Prostate gland (tissue), 2 donors: ENCODE data around the gene FANCD2OS. TPM values are rescaled to one million over a fixed set of nuclear protein-coding genes. Genes with fewer than 3 reads are reported as not detected.
"Not testable (repeated sequence)": the region's sequence is repeated elsewhere in the genome, so short reads cannot be mapped to it uniquely, and the experiment has no call there.

Experiments
- DNase-seq: peaks from one replicate; pipeline ENCODE4 v3.0.0-alpha.2; 2019; ENCODE audit warnings: low spot score
- H3K27ac ChIP-seq, 2 donors: fragments of 200-600 bp; sonication (generic); 2 replicates each; pipeline ENCODE4 v1.5.1; 2017 to 2019
- H3K27me3 ChIP-seq: fragments of 200-600 bp; sonication (generic); replicated peaks from 2 replicates; pipeline ENCODE4 v1.5.1; 2019; ENCODE audit not compliant: insufficient read depth
- H3K36me3 ChIP-seq, 2 donors: fragments of 200-600 bp; sonication (generic); 1 replicate in 1 of 2; 2 replicates in 1 of 2; pipeline versions ENCODE4 v1.5.1 to v1.8.1; 2017 to 2019
- H3K4me1 ChIP-seq: fragments of 200-600 bp; sonication (generic); replicated peaks from 2 replicates; pipeline ENCODE4 v1.5.1; 2019
- H3K4me3 ChIP-seq, 2 donors: fragments of 200-600 bp; sonication (generic); 2 replicates each; pipeline ENCODE4 v1.5.1; 2017 to 2019
- H3K9me3 ChIP-seq: fragments of 200-600 bp; sonication (generic); 2 replicates; pipeline ENCODE4 v1.5.1; 2017
- POLR2A ChIP-seq: fragments of 450-650 bp; IDR thresholded peaks from one replicate; pipeline ENCODE4 v1.6.1; 2016; ENCODE audit warnings: antibody characterized with exemption, mild to moderate bottlenecking
- POLR2AphosphoS5 ChIP-seq: sonication (generic); formaldehyde crosslinking; IDR thresholded peaks from one replicate; pipeline ENCODE4 v1.6.1; 2017; ENCODE audit warnings: antibody characterized with exemption
- WGBS: methylation state at CpG from one replicate; pipeline ENCODE4 v1.1.5; 2018; 5-methylcytosine and 5-hydroxymethylcytosine counted together
- intact Hi-C: fragments of 100-400 bp; cut with DNase I; formaldehyde crosslinking; loops from one replicate; pipeline ENCODE4 v1.14.2; 2022
- total RNA-seq, 2 donors: library from RNA; depleted of rRNA; stranded (reverse); fragments of >200 nt; gene quantifications; one replicate each; pipeline ENCODE4 v1.1.0, GENCODE V29; 2016
- TF ChIP-seq, protein P1 (sequence below), 4 experiments: fragments of 200-600 bp in 2 of 4; fragments of 450-650 bp in 2 of 4; sonication (generic) in 2 of 4; IDR thresholded peaks; 1 replicate in 3 of 4; 2 replicates in 1 of 4; pipeline ENCODE4 v1.5.1; 2016 to 2019; ENCODE audit warnings: antibody characterized with exemption in 4 of 4, mild to moderate bottlenecking in 2 of 4, moderate library complexity in 2 of 4

FANCD2OS gene
- total RNA-seq, 2 donors from 2014 or later, result 1.1 to 2.3 TPM

DNA sequence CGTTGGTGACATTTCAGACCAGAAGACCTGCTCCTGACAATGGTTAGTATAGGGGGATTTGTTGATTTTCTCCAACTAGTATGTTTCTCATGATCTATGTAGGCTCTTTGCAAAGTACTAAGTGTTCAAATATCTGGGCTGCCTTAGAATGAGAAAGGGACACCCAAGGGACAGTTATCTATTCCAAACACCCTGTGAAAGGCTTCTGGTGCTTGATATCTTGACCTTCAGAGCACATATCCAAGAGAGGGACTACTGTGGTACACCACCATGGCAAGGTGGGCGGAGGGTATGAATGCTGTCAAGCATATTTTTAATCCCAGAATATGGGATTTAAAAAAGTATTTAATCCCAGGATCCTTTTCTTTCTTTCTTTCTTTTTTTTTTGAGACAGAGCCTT lies 1.1 kb downstream of the FANCD2OS start:
- 88% methylated on average over 2 of the region's 2 CpGs for WGBS
- TF ChIP-seq POLR2A (no peak), POLR2AphosphoS5 (no peak)
- TF ChIP-seq, protein P1, sequence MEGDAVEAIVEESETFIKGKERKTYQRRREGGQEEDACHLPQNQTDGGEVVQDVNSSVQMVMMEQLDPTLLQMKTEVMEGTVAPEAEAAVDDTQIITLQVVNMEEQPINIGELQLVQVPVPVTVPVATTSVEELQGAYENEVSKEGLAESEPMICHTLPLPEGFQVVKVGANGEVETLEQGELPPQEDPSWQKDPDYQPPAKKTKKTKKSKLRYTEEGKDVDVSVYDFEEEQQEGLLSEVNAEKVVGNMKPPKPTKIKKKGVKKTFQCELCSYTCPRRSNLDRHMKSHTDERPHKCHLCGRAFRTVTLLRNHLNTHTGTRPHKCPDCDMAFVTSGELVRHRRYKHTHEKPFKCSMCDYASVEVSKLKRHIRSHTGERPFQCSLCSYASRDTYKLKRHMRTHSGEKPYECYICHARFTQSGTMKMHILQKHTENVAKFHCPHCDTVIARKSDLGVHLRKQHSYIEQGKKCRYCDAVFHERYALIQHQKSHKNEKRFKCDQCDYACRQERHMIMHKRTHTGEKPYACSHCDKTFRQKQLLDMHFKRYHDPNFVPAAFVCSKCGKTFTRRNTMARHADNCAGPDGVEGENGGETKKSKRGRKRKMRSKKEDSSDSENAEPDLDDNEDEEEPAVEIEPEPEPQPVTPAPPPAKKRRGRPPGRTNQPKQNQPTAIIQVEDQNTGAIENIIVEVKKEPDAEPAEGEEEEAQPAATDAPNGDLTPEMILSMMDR (IDR thresholded peaks at IDR 0.05), result no peak
- H3K4me3 ChIP-seq, result no peak overlapping the region
- H3K36me3 ChIP-seq, result no peaks in the 10 kb centered on the region
- H3K27me3 ChIP-seq, result no peaks in the 10 kb centered on the region
- no peak overlapping the region for H3K27ac ChIP-seq
- intact Hi-C loops, result no loop called here
- no peaks in the 10 kb centered on the region for H3K4me1 ChIP-seq
- H3K9me3 ChIP-seq, result no peaks in the 10 kb centered on the region
- DNase-seq, result no peak

DNA sequence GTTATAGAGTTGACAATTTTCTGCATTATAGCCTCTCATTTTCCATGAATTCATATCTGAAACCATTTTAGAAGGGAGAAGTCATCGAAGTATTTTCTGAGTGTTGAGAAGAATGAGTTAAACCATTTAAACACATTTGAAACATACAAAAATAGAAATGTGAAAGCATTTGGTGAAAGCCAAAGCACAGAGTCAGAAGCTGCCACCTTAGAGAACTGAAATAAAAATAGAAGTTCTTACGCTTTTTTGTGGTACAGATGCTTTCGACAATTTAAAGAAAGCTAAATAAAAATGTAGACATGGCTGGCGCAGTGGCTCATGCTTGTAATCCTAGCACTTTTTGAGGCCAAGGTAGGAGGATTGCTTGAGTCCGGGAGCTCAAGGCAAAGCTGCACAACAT lies 9.0 kb downstream of the FANCD2OS start:
- Histone ChIP-seq H3K9me3 (no peaks in the 10 kb centered on the region), H3K36me3 (no peaks in the 10 kb centered on the region), H3K27me3 (no peaks in the 10 kb centered on the region), H3K4me1 (no peaks in the 10 kb centered on the region), H3K4me3 (no peak overlapping the region), H3K27ac (no peak overlapping the region)
- intact Hi-C loops, result no loop called here
- 96% methylated on average over 5 of the region's 5 CpGs for WGBS
- TF ChIP-seq POLR2AphosphoS5, result no peak
- no peak for TF ChIP-seq POLR2A
- TF ChIP-seq, protein P1 (IDR thresholded peaks at IDR 0.05), result no peak
- DNase-seq, result no peak

DNA sequence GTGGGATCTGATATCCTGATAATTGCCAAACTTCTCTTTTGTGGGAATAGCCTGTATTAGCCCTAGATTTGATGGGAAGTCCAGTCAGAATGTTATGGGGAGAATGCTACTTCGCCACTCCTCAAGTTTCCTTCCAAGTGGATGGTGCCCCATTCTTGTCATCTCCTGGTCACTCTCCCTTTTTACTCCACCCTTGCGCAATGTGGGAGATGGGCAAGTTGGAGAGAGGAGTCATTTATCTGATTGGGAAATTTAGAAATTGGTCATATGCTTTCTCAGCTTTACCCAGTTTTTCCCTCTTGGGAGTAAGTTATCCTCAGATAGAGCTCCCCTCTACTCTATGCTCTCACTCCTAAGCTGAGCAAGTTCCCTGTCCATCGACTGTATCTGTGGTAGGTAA lies 14.4 kb downstream of the FANCD2OS start:
- 95% methylated on average over 3 of the region's 3 CpGs for WGBS
- H3K36me3 ChIP-seq, result no peaks in the 10 kb centered on the region
- TF ChIP-seq, protein P1 (IDR thresholded peaks at IDR 0.05), result no peak
- TF ChIP-seq POLR2AphosphoS5 (no peak), POLR2A (no peak)
- DNase-seq, result no peak
- H3K9me3 ChIP-seq, result no peaks in the 10 kb centered on the region
- no peak overlapping the region for H3K27ac ChIP-seq
- H3K4me1 ChIP-seq, result no peaks in the 10 kb centered on the region
- H3K27me3 ChIP-seq, result no peaks in the 10 kb centered on the region
- H3K4me3 ChIP-seq, result no peak overlapping the region
- intact Hi-C loops, result no loop called here

DNA sequence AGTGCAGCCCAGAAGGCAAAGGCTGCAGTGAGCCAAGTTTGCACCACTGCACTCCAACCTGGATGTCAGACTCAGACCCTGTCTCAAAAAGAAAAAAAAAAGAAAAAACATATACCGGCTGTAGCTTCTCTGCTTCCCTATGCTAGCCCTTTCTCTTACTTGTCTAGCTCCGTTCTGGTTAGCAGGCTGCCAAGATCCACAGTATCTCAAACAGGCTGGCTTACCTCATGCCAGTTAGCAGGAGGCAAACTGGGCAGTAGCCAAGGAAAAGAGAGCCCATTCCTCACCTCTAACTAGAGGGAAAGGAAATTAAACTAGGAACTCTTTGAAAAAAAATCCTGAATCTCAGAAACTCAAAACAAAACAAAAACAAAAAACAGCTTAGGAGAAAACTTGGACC lies 16.7 kb downstream of the FANCD2OS start:
- DNase-seq, H3K4me3 ChIP-seq, H3K27ac ChIP-seq, H3K9me3 ChIP-seq, H3K27me3 ChIP-seq, intact Hi-C loops, H3K4me1 ChIP-seq, H3K36me3 ChIP-seq: not testable (repeated sequence)
- WGBS, result 57% methylated on average over 2 of the region's 2 CpGs

DNA sequence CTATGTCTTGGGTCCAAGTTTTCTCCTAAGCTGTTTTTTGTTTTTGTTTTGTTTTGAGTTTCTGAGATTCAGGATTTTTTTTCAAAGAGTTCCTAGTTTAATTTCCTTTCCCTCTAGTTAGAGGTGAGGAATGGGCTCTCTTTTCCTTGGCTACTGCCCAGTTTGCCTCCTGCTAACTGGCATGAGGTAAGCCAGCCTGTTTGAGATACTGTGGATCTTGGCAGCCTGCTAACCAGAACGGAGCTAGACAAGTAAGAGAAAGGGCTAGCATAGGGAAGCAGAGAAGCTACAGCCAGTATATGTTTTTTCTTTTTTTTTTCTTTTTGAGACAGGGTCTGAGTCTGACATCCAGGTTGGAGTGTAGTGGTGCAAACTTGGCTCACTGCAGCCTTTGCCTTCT lies 17.3 kb downstream of the FANCD2OS start:
- H3K4me1 ChIP-seq, intact Hi-C loops, DNase-seq, H3K27me3 ChIP-seq, H3K4me3 ChIP-seq, H3K9me3 ChIP-seq, H3K27ac ChIP-seq, H3K36me3 ChIP-seq: not testable (repeated sequence)
- no CpG with 5 or more reads among the region's 1 CpG for WGBS

DNA sequence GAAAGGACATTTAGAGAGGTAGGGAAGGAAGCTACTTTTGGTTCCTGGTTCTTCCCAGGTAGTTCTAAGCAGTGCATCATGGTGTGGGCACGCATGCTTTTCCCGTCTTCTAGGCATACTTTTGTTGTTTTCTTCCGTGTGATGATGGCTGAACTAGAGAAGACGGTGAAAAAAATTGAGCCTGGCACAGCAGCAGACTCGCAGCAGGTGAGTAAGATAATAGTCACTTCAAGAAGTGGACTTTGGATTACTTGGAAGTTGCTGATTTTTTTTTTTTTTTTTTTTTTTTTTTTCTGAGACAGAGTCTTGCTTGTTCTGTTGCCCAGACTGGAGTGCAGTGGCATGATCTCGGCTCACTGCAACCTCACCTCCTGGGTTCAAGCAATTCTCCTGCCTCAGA lies 17.9 kb downstream of the FANCD2OS start:
- H3K27ac ChIP-seq, result no peak overlapping the region
- no peaks in the 10 kb centered on the region for H3K9me3 ChIP-seq
- WGBS, result 97% methylated on average over 6 of the region's 6 CpGs
- H3K4me3 ChIP-seq, result no peak overlapping the region
- no peaks in the 10 kb centered on the region for H3K4me1 ChIP-seq
- DNase-seq, result no peak
- no peaks in the 10 kb centered on the region for H3K36me3 ChIP-seq
- TF ChIP-seq POLR2A (no peak), POLR2AphosphoS5 (no peak)
- TF ChIP-seq, protein P1 (IDR thresholded peaks at IDR 0.05), result no peak
- no peaks in the 10 kb centered on the region for H3K27me3 ChIP-seq
- intact Hi-C loops, result no loop called here
